ENCODE data around the gene MFAP3L. TPM values are rescaled to one million over a fixed set of nuclear protein-coding genes. Genes with fewer than 3 reads are reported as not detected.

Gene MFAP3L
- polyA plus RNA-seq, 1 donor from 2014 or later, result 4.0 TPM

DNA sequence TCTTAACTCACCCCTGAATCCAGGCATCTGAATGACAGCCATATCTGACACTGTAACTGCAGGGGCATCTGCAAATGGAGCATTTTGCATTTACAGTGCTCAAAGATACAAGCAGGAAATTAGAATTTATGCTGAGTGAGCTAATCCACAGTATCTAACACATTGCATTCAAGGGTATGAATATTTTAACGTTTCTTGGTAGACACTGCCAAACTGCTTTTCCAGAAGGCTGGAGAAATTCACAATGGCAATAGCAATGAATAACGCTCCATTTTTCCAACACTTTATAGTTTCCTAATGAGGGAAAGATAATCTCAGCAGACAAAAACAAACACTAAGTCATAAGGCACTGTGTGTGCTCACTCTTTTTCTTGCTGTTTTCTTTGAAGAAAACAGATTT is 32.6 kb upstream of the MFAP3L start:
- Histone ChIP-seq H3K4me2 (ENCODE audit: low read length) (no peak overlapping the region), H3K79me2 (replicated peaks; ENCODE audit: insufficient read depth, low read length) (no peaks in the 10 kb centered on the region), H4K20me1 (ENCODE audit: insufficient read depth) (no peaks in the 10 kb centered on the region), H3K9me2 (ENCODE audit: insufficient read depth, low read length) (no peaks in the 10 kb centered on the region), H3K27ac (ENCODE audit: low read length) (no peak overlapping the region), H2AFZ (ENCODE audit: low read depth, low read length) (no peak overlapping the region), H3K4me3 (ENCODE audit: low read length) (no peak overlapping the region), H3K27me3 (ENCODE audit: insufficient read depth, low read depth, low read length) (no peaks in the 10 kb centered on the region), H3K9ac (ENCODE audit: low read length) (no peak overlapping the region), H3K9me3 (ENCODE audit: low read length) (no peaks in the 10 kb centered on the region), H3F3A (ENCODE audit: insufficient read depth, low read length, poor library complexity, severe bottlenecking) (no peaks in the 10 kb centered on the region), H3K36me3 (ENCODE audit: insufficient read depth, low read length) (peaks cover 19% of the 10 kb centered on the region)
- TF ChIP-seq MXI1 (conservative IDR thresholded peaks at IDR 0.05; ENCODE audit: poor library complexity, severe bottlenecking) (no peak), RAD21 (conservative IDR thresholded peaks at IDR 0.05) (no peak), TAF1 (IDR thresholded peaks at IDR 0.05; ENCODE audit: low read depth) (no peak), EP300 (conservative IDR thresholded peaks at IDR 0.05; ENCODE audit: poor library complexity, severe bottlenecking) (no peak), REST (IDR thresholded peaks at IDR 0.05; ENCODE audit: borderline replicate concordance) (no peak), EZH2 (IDR thresholded peaks at IDR 0.05; ENCODE audit: borderline replicate concordance, insufficient read depth, low read length, poor library complexity, severe bottlenecking) (no peak), SMC3 (conservative IDR thresholded peaks at IDR 0.05; ENCODE audit: poor library complexity) (no peak), POLR2AphosphoS5 (IDR thresholded peaks at IDR 0.05) (no peak)
- TF ChIP-seq, protein P1, sequence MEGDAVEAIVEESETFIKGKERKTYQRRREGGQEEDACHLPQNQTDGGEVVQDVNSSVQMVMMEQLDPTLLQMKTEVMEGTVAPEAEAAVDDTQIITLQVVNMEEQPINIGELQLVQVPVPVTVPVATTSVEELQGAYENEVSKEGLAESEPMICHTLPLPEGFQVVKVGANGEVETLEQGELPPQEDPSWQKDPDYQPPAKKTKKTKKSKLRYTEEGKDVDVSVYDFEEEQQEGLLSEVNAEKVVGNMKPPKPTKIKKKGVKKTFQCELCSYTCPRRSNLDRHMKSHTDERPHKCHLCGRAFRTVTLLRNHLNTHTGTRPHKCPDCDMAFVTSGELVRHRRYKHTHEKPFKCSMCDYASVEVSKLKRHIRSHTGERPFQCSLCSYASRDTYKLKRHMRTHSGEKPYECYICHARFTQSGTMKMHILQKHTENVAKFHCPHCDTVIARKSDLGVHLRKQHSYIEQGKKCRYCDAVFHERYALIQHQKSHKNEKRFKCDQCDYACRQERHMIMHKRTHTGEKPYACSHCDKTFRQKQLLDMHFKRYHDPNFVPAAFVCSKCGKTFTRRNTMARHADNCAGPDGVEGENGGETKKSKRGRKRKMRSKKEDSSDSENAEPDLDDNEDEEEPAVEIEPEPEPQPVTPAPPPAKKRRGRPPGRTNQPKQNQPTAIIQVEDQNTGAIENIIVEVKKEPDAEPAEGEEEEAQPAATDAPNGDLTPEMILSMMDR (IDR thresholded peaks at IDR 0.05; ENCODE audit: poor library complexity, severe bottlenecking), result no peak

DNA sequence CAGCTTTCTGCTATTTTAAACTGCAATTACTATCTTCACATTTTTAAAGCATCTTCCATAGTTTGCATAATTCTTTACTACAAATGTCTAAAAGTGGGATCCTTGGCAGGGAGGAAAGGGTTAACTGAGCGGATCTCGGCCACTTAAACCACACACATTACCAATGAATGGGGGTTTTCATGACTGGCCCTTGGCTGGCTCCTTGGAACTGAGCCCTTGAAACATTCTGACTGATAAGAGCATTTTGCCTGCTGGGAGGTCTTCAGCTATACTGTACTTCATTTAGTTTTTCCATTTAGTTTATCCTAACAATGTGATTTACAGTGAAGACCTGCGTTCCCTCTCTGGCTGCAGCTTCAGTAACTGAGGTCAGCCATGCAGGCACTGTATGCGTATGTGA is 31.7 kb upstream of the MFAP3L start:
- H3K9ac ChIP-seq (ENCODE audit: low read length), result no peak overlapping the region
- H3K27me3 ChIP-seq (ENCODE audit: insufficient read depth, low read depth, low read length), result no peaks in the 10 kb centered on the region
- no peak overlapping the region for H3K27ac ChIP-seq (ENCODE audit: low read length)
- no peaks in the 10 kb centered on the region for H3F3A ChIP-seq (ENCODE audit: insufficient read depth, low read length, poor library complexity, severe bottlenecking)
- no peak overlapping the region for H3K4me2 ChIP-seq (ENCODE audit: low read length)
- no peak overlapping the region for H2AFZ ChIP-seq (ENCODE audit: low read depth, low read length)
- H4K20me1 ChIP-seq (ENCODE audit: insufficient read depth), result no peaks in the 10 kb centered on the region
- peaks cover 19% of the 10 kb centered on the region for H3K36me3 ChIP-seq (ENCODE audit: insufficient read depth, low read length)
- no peak overlapping the region for H3K4me3 ChIP-seq (ENCODE audit: low read length)
- H3K9me3 ChIP-seq (ENCODE audit: low read length), result no peaks in the 10 kb centered on the region
- H3K9me2 ChIP-seq (ENCODE audit: insufficient read depth, low read length), result no peaks in the 10 kb centered on the region
- H3K79me2 ChIP-seq (replicated peaks; ENCODE audit: insufficient read depth, low read length), result no peaks in the 10 kb centered on the region
- no peak for TF ChIP-seq SMC3 (conservative IDR thresholded peaks at IDR 0.05; ENCODE audit: poor library complexity)
- TF ChIP-seq POLR2AphosphoS5 (IDR thresholded peaks at IDR 0.05), result no peak
- TF ChIP-seq RAD21 (conservative IDR thresholded peaks at IDR 0.05), result no peak
- no peak for TF ChIP-seq TAF1 (IDR thresholded peaks at IDR 0.05; ENCODE audit: low read depth)
- no peak for TF ChIP-seq EZH2 (IDR thresholded peaks at IDR 0.05; ENCODE audit: borderline replicate concordance, insufficient read depth, low read length, poor library complexity, severe bottlenecking)
- TF ChIP-seq MXI1 (conservative IDR thresholded peaks at IDR 0.05; ENCODE audit: poor library complexity, severe bottlenecking), result no peak
- TF ChIP-seq REST (IDR thresholded peaks at IDR 0.05; ENCODE audit: borderline replicate concordance), result no peak
- TF ChIP-seq EP300 (conservative IDR thresholded peaks at IDR 0.05; ENCODE audit: poor library complexity, severe bottlenecking), result no peak
- TF ChIP-seq, protein P1 (IDR thresholded peaks at IDR 0.05; ENCODE audit: poor library complexity, severe bottlenecking), result no peak

Measured in neural cell (in vitro differentiated cells).